Measurements from ENCODE around the gene ARGLU1.
A peak's percentile ranks its signal among the peaks of the same experiment; 100 is the strongest.

ARGLU1 gene

DNA sequence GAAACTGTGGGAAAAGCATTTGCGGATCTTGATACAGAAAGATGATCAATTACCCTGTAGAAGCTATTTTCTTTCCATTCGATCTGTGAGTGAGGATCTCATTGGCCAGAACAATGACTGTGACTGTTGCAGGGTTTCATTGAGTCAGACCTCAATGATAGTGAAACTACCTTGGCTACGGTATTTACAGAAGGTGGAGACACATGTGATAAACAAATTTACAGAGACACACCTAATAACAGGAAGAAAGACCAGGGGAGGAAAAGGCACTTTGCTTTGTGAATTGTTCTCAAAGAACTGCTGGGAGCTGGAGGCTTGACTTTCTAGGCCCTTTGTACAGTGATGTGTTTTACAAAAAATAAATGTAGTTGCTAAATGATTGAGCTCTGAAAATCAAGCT, 19.9 kb upstream of the ARGLU1 start:
- FAIRE-seq = no peak
- no peak for DNase-seq (ENCODE audit: low spot score)

DNA sequence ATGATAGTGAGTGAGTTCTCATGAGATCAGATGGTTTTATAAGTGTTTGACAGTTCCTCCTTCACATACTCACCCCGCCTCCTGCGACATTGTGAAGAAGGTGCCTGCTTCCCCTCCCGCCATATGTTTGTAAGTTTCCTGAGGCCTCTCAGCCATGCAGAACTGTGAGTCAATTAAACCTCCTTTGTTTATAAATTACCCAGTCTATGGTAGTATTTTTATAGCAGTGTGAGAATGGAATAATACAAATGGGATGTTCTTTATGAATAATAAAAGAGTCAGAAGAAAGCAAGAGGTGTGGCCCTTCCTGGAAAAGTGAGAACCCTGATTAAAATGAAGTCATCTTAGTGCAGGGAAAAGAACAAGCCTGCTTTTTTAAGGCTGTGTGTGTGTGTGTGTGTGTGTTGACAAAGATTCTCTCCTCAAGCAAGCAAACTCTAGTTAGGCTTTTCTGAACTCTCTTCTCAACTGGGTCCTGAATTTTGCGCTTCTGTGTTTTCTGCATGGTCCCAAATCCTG, 18.8 kb upstream of the ARGLU1 start:
- FAIRE-seq = no peak
- no peak for DNase-seq (ENCODE audit: low spot score)

DNA sequence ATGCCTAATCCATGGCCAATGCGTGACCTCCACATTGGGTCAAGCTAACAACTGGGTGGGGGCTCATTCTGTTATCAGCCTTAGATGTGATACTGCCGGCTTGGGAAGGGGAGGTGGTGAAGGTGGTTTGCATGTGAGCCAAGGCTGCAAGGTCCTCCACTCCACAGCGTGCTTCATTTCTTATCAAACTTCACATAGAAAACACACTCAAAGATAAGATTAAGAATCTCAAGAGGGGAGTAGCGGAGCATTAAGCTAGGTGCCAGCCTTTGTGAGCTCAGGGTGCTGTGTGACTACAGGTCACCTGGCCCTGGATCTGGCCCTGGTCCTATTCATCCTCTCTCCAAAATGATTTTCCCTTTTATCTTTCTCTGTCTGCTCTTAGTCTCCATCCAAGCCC, 13.3 kb upstream of the ARGLU1 start:
- FAIRE-seq (no peak), DNase-seq (ENCODE audit: low spot score) (no peak)

DNA sequence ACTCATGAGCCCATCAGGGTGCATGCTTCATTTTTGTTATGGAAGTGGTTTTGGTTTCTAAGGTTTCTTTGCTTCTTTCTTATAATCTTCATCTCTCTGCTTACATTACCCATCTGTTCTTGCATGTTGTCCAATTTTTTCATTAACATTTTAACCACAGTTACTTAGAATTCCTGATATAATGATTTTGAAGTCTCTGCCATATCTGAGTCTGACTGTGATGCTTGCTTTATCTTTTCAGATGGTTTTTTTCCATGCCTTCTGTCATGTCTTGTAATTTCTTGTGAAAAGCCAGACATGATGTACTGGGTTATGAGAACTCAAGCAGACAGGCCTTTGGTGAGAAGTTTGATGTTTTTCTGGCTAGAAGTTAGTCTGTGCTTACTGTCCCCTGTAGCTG, 8.0 kb upstream of the ARGLU1 start:
- FAIRE-seq = no peak

DNA sequence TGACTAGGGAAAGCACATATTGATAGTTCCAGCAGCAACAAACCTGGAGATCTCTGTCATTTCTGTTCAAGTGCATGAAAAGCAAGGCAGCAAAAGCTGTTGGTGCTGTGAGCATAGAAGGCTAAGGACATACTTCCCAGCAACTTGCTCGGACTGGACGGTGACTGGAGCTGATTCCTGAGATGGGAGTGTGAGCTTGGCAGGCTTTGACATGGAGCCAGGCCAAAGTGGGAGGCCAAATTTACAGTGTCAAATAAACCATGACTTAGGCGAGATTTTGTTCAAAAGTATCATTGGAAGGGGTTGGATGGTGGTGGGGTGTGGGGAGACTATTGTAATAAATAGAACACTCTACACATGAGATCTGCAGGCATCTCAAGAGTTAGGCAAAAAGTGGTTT, 5.9 kb upstream of the ARGLU1 start:
- FAIRE-seq = no peak
- no peak for DNase-seq (ENCODE audit: low spot score)

More for the DNA sequence above, 8.0 kb upstream of the ARGLU1 start:
- DNase-seq (ENCODE audit: low spot score) = no peak

DNA sequence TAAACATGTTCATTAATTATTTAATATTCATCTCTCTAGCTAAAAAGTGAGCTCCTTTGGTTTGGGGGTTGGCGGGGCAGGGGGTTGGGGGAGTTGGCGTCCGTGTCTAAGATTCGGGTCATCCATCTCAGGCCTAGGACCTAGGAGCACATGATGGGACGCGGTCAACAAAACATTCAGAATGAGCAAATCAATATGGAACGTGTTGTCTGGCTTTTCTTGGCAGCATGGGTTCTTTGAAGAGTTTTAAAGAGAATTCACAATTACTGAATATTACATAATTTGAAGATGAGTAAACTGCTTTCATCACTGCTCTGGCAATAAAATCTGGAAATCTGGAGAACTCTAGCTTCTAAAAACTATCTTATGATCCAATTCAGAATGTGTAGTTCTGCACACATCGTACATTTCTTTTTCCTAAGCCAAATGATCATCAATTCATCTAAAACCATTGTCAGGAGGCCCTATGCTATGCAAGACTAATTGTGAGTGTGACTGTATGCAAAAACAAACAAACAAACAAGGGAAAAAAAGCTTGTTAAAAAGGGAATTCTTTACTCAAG, 5.4 kb upstream of the ARGLU1 start:
- DNase-seq (ENCODE audit: low spot score) = no peak
- no peak for FAIRE-seq

DNA sequence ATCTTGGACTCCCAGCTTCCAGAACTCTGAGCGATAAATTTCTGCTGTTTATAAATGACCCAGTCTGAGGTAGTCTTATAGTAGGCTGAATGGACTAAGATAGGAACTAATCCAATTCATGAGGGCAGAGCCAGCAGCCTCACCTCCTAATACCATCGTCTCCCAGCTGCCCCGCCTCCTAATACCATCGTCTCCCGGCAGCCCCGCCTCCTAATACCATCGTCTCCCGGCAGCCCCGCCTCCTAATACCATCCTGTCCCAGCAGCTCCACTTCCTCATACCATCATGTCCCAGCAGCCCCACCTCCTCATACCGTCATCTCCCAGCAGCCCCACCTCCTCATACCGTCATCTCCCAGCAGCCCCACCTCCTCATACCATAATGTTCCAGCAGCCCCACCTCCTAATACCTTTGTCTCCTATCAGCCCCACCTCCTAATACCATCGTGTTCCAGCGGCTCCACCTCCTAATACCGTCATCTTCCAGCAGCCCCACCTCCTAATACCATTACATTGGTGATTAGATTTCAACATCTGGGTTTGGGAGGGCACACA, 2.4 kb upstream of the ARGLU1 start:
- FAIRE-seq (no peak), DNase-seq (ENCODE audit: low spot score) (peak; percentile 4)

DNA sequence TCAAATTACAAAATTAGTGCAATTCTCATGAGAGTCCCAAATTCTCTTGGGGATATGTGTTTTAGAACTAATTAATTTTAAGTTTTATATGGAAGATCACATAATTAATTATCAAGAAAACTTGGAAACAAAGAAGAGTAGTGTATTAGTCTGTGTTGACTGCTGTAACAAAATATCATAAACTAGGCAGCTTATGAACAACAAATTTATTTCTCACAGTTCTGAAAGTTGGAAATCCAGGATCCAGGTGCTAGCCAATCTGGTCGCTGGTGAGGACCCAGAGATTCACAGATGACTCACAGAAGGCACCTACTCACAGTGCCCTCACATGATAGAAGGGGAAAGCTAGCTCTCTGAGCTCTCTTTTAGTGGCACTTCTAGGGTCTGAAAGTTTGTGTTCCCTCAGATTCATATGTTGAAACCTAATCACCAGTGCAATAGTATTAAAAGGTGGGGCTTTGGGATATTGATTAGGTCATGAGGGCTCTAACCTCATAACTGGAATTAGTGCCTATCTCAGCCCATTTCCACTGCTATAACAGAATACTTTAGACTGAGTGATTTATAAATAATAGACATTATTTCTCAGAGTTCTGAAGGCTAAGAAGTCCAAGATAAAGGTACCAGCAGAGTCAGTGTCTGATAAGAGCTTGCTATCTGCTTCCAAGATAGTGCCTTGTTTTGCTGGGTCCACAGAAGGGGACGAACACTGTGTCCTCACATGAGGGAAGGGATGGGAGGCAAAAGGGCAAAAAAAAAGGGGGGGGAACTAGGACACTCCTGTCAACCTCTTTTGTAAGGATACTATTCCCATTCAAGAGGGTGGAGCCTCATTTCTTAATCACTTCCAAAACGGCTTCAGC, 1.5 kb upstream of the ARGLU1 start:
- no peak for DNase-seq (ENCODE audit: low spot score)
- FAIRE-seq = no peak

DNA sequence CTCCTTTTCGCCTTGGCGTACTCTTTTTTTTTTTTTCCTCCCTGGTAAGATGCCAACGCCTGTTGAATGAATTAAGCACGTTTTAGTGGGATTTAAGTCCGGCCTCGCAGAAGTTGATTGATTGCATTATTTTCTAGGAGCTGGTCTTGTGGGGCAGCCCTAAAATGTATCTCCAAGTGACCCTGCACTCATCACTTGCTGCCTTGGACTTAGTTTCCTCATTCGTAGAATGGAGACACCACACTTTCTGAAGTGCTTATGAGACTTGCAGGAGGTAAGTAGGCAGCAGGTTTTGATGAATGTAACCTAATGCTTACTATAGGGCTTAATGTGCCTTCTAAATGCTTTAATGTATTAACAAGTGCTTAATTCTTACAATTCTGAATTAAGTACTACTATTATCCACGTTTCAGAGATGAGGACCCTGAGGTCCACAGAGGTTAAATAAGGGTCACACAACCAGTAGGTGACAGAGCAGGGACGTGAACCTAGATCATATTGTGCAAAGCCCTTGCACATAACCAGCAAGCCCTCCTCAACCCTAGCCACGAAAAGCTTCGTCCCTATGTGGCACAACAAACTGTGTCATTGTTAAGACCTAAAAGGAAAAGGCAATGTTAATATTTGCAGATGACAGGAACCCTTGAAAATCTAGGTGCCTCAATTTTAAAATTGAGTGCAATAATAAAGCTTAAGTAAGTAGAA, 514 bp upstream of the ARGLU1 start:
- no peak for FAIRE-seq
- DNase-seq (ENCODE audit: low spot score) = no peak

DNA sequence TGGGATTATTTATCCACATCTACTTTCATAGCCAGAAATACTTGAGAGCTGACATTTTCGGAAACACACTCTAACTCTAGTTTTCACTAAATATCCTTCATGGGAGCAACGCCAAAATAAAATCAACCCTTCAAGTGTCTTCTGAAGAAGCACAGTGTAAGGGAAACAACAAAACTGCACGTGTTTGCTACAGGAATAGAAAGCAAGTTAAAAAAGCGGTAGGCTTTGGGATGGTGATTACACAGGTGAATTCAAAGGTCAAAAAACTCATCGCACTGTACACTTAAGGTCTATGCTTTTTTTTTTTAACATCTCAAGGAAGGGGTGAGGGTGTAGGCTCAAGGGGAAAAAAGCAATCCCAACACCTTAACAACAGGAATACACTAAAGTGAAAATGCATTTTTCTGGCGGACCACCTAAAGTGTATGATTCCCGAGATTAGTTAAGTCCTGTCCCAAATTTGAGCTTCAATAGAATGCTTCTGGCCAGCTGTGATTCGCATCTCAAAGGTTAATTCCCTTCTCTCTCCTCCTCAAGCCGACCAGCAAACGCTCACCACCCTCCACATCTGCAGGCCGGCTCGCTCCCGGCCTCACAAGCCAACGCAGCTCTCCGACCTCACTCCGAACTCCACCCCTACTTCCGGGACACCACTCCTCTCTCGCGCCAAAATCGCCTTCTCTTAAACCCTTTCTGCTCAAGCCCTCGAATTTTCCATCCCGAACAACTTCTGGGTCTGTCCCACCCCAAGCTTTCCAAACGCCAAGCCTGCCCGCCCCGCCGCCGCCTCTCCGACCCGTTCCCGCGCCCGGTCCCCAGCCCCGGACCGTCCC, 1.1 kb downstream of the ARGLU1 start:
- FAIRE-seq (no peak), DNase-seq (ENCODE audit: low spot score) (peak; percentile 49)

DNA sequence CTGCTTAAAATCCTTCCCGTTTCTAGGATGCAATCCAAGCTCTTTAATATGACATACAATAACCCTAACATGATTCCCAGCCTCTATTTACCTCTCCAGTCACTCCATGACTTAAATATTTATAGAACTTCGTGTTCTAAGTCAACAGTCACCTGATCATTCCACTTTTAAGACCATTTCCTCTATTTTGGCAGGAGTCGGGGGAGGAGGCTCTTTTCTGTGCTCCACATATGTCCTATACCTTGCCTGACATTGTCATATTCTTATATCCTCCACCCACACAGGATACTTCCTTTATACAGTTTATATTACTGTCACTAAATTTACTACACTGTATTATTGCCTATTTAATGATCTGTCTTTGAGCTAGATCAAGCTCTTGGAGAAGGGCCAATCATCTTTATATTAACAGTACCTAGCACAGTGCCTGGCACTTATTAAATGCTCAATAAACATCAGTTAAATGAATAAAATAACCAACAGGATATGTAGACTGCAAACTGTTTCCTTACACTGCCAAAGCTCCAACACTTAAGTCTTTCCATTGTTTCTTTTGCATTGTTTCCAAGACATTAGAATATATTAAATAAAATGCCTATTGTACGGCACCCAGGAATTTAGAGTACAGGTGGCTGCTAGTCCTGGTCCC, 2.7 kb downstream of the ARGLU1 start:
- FAIRE-seq (no peak), DNase-seq (ENCODE audit: low spot score) (no peak)

DNA sequence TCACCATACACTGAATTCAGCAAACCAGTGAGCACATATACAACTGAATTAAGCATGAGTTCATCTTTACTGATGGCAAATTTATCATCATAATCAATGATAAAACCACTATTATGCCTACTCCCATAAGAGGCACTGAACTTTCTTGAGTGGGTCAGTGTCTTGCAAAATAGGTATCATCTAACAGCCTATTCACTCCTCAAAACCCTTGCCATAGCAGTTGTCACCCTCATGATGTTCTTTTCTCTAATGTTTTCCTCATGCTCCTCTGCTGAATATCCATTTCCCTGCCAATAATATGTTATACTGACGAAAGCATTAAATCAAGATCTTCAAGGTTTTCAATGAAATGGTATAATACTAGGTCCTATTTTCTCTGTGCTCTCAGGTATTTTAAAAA, 5.6 kb downstream of the ARGLU1 start:
- DNase-seq (ENCODE audit: low spot score) = no peak
- FAIRE-seq = no peak

DNA sequence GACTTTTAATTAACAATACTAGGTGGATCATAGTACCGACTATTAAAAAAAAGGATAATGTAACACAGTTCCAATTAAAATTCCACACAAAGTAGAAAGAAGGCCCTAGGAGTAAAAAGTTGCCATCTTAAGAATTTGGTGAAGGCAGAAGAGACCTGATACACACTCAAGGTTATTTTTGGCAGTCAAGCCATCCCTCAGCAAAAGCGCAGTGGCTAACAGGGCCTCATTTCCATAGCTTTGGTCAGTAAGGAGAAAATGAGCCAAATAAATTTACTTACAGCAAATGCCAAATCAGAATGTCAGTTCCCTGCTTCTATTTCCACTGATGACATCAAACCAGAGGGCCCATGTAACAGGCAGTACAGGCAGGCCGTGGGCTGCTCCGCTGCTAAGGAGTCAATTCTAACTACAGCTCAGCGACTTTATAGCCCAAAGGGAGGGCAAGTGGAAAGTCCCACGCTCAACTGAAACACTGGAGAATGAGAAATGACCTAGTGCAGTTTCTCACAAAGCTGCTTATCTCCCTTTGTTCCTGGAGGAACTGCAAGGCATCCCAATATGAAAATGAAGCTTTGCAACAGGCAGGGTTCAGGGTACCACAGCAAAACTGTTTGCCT, 6.3 kb downstream of the ARGLU1 start:
- FAIRE-seq (no peak), DNase-seq (ENCODE audit: low spot score) (no peak)

DNA sequence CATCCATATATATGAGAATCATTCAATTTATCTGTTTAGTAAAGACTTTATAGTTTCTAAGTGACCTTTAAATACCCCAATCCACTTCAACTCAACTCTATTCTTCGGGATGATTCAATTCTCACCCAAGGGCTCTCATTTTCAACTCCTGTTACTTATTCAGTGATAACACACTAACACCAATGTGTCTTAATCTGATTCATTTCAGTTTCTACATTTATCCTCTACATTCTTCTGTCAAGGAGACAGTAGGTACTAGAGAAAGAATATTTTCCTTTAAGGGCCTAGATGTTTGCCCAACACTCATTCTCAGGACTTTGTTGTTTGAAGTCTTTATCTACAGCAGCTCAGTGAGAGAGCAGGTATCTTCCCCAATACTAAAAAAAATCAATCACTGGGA, 7.1 kb downstream of the ARGLU1 start:
- FAIRE-seq (no peak), DNase-seq (ENCODE audit: low spot score) (no peak)

DNA sequence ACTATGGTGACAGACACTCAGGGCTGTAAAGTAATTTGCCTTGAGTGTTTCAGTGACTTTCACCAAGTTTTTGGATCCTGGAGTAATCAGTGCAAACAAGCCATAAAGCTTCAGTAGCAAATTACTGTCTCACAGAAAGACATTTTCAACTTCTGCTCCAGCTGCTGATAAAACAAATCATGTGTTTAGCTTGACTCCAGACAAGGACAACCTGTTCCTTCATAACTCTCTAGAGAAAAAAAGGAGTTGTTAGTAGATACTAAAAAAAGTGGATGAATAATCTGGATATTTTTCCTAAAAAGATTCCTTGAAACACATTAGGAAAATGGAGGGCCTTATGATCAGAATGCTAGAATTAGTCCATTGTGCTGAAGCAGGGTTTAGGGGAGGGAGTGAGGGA, 9.4 kb downstream of the ARGLU1 start:
- no peak for FAIRE-seq
- DNase-seq (ENCODE audit: low spot score) = no peak

DNA sequence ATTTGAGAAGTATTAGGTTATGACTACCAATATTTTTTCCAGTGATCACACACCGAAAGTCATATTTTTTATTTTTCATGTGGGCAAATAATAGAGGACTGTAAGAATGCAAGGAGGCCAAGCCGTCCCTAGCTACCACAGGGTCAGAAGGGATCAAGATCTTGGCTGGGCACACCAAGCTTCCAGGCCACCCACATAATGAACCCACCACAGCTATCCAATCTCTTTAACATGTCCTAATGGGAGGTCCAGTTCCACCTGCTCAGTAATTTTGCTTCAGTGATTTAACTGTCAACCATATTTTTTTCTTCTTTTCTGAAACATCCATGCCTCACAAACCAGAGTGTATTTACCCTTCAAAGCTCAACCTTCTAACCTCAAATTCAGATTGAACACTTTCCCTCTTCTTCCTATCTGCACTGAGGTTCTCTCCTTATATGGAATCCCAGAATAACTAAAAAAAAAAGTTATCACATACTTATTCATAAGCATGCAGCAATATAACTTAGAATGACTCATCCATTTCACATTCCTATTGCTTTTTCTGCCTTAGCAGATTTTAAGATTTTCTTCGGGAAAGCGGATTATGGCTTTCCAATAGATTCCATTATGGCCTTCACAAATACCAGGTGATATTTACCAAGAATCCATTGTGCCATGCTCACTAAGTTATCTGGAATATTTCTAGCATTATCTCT, 12.2 kb downstream of the ARGLU1 start:
- FAIRE-seq (no peak), DNase-seq (ENCODE audit: low spot score) (no peak)

DNA sequence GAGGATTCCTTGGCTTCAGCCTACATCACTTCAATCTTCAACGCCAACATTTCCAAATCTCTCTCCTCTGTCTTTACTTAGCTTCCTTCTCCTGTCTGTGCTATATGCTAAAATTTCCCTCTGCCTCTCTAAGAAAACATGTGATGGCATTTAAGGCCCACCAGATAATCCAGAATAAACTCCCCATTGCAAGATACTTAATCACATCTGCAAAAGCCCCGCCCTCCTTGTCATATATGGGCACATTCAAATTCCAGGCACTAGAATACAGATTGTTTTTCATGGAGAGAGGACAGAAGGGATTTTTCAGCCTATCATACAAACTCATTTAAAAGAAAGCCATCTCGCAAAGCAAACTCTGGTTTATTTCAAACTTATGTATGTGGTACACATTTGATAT, 16.2 kb downstream of the ARGLU1 start:
- DNase-seq (ENCODE audit: low spot score) = no peak
- no peak for FAIRE-seq

DNA sequence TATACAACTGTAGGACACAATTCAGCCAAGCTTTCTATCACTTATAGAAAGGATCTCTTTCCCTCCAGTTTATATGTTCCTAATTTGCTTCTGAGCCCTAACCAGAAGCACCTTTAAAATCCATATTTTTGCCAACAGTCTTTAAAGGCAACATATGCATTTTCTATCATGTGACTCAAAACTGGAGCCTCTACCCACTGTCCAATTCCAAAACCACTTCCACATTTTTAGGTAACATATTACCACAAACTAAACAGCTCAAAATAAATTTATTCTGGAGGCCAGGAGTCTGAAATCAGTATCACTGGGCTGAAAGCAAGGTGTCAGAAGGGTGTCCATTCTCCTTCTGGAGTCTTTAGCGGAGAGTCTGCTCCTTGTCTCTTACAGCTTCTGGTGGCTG, 16.6 kb downstream of the ARGLU1 start:
- FAIRE-seq (no peak), DNase-seq (ENCODE audit: low spot score) (no peak)

DNA sequence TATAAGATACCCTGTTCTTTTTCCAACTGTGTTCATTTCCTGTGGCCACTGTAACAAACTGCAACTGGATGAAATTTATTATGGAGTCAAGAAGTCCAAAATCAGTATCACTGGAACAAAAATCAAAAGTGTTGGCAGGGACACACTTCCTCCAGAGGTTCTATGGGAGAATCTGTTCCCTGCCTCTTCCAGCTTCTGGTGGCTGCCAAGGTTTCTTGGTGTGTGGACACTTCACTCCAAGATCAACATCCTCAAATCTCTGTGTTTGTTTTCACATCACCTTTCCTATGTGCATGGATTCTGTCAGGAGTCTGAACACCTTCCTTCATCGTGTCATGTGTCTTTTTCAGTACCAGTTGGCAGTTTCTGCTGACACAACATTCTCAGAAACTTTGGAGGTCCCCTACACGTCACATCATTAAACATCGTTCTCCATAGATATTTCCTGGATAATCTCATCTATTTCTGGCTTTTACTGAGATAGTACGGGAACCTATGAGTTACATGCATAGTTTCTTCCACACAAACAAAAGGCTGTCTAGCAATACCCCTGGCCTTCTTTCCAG, 17.3 kb downstream of the ARGLU1 start:
- FAIRE-seq = no peak
- no peak for DNase-seq (ENCODE audit: low spot score)

Data from urothelium cell line (cell line).